ENCODE data around the gene MPP4. TPM values are rescaled to one million over a fixed set of nuclear protein-coding genes. Genes with fewer than 3 reads are reported as not detected.

The MPP4 gene
- total and polyA plus RNA-seq, 4 donors, result 0.02 to 0.25 (median 0.07) TPM; not detected in 1

DNA sequence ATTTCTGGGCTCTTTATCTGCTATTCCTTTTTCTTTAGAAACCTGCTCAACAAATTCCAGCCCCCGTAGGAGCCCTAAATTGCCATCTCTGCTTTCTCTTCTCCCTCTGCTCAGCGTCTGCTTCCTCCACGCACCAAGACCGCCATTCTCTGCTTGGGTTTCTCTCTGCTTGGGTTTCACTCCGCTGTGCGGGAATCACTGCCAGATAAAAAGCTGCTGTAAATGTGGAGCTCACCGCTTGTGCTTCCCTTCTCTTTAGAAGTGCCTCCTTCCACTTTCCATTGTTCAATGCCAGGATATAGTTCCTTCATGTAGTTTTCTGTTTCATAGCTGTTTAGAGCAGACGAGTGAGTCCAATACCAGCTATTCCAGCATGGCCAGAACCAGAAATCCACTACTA is 101.0 kb downstream of the MPP4 start (continued):
- no peak for TF ChIP-seq TAF1 (conservative IDR thresholded peaks at IDR 0.05)

Small RNA genes lying within 50 kb of the gene (small RNA-seq; reads per million reads assigned to genes)
- gene RNU6-651P, result not detected

Other genes with a start within 250 kb of the MPP4 start
- 100 to 1,000 TPM in 1 of 2 donors, 10 to 100 TPM in 1; 18.7 to 207 TPM for gene TRAK2, start 247.2 kb downstream of the MPP4 start, total RNA-seq
- 1 to 10 TPM; 6.1 to 6.2 TPM for gene TRAK2, start 247.2 kb downstream of the MPP4 start, polyA plus RNA-seq
- gene STRADB, start 246.9 kb downstream of the MPP4 start, total RNA-seq, result 100 to 1,000 TPM in 1 of 2 donors, 10 to 100 TPM in 1; 56.1 to 199 TPM
- 10 to 100 TPM; 35.9 to 78.6 TPM for gene STRADB, start 246.9 kb downstream of the MPP4 start, polyA plus RNA-seq
- gene TMEM237, start 55.1 kb downstream of the MPP4 start, total RNA-seq, result 1 to 10 TPM; 2.0 to 5.2 TPM
- gene TMEM237, start 55.1 kb downstream of the MPP4 start, polyA plus RNA-seq, result 1 to 10 TPM; 1.2 to 2.5 TPM
- 10 to 100 TPM; 20.8 to 35.3 TPM for gene ALS2, start 82.3 kb upstream of the MPP4 start, total RNA-seq
- 1 to 10 TPM; 8.2 to 9.1 TPM for gene ALS2, start 82.3 kb upstream of the MPP4 start, polyA plus RNA-seq
- gene CDK15, start 107.9 kb upstream of the MPP4 start, total RNA-seq, result under 1 TPM; under 0.01 to 0.47 TPM
- gene CDK15, start 107.9 kb upstream of the MPP4 start, polyA plus RNA-seq, result under 1 TPM in 1 of 2 donors, not detected in 1; 0.06 TPM

All from liver (tissue), 5 donors.